Activated CD8-positive, alpha-beta memory T cell treated with anti-CD3 and anti-CD28 coated beads, Interleukin-2, amount 10 ng/mL, durations not matched to agents 7 days and 5 days (primary cell): Measurements from ENCODE around the gene HPCAL4. TPM values are rescaled to one million over a fixed set of nuclear protein-coding genes. Genes with fewer than 3 reads are reported as not detected.

Experiments
- ATAC-seq: fragments of 150-1000 bp; cut with Tn5 transposase; one replicate; pipeline ENCODE4 v1.10.0; 2021; ENCODE audit warnings: moderate library complexity
- CTCF ChIA-PET: fragments of 350-600 bp; sonication (Branson Sonifier 250); formaldehyde crosslinking; loops from one replicate; lab custom pipeline; 2021; ENCODE audit warnings: antibody characterized with exemption; lab: Charles Lee
- DNase-seq: peaks from one replicate; pipeline ENCODE4 v3.0.0-alpha.2; 2020
- H3K27ac Mint-ChIP-seq: one replicate; pipeline ENCODE4 v1.8.0; 2021; ENCODE audit warnings: mild to moderate bottlenecking, mixed read lengths
- H3K27me3 Mint-ChIP-seq: one replicate; pipeline ENCODE4 v1.8.0; 2021; ENCODE audit warnings: mixed read lengths
- H3K36me3 Mint-ChIP-seq: one replicate; pipeline ENCODE4 v1.8.0; 2021; ENCODE audit warnings: mild to moderate bottlenecking, mixed read lengths
- H3K4me1 Mint-ChIP-seq: one replicate; pipeline ENCODE4 v1.8.0; 2021; ENCODE audit warnings: mixed read lengths
- H3K4me3 Mint-ChIP-seq: one replicate; pipeline ENCODE4 v1.8.0; 2021; ENCODE audit warnings: mild to moderate bottlenecking, moderate library complexity, mixed read lengths
- H3K9me3 Mint-ChIP-seq: one replicate; pipeline ENCODE4 v1.8.0; 2022; ENCODE audit warnings: low read depth, mixed read lengths
- total RNA-seq, 2 experiments: library from RNA; stranded (reverse); gene quantifications; one replicate each; pipeline ENCODE4 v1.2.3, GENCODE V29; 2021

Gene HPCAL4
- total RNA-seq, 2 experiments from 2014 or later, result 0.18 to 0.30 TPM

- H3K9me3 Mint-ChIP-seq, result no peaks in the 10 kb centered on the region
- no peaks in the 10 kb centered on the region for H3K36me3 Mint-ChIP-seq
- ATAC-seq, result no peak
- no peak for DNase-seq
- H3K4me1 Mint-ChIP-seq, result peaks cover 2% of the 10 kb centered on the region
- H3K27me3 Mint-ChIP-seq, result peaks cover 66% of the 10 kb centered on the region
- H3K4me3 Mint-ChIP-seq, result no peak overlapping the region
- CTCF ChIA-PET, result interaction anchor here (1.0 to 3.7 kb wide), 3 partner anchors 25 to 116 kb away, joined by 3 to 24 read pairs (median 22); partner anchors contain the start of gene NT5C1A
- H3K27ac Mint-ChIP-seq, result no peak overlapping the region
Measured at GRCh38 chr1:39721664-39722063, 30.4 kb upstream of the HPCAL4 start.

- DNase-seq, result no peak
- H3K4me3 Mint-ChIP-seq, result no peak overlapping the region
- peak; percentile 67 for ATAC-seq
- CTCF ChIA-PET, result interaction anchor here (0.7 to 3.7 kb wide), 20 partner anchors 9 to 622 kb away, joined by 3 to 24 read pairs (median 4); partner anchors contain the start of genes NT5C1A, PABPC4 and PPIE
- H3K27me3 Mint-ChIP-seq, result peaks cover 63% of the 10 kb centered on the region
- no peaks in the 10 kb centered on the region for H3K4me1 Mint-ChIP-seq
- H3K27ac Mint-ChIP-seq, result no peak overlapping the region
- H3K9me3 Mint-ChIP-seq, result no peaks in the 10 kb centered on the region
- H3K36me3 Mint-ChIP-seq, result no peaks in the 10 kb centered on the region
Measured at GRCh38 chr1:39720094-39720999, 29.1 kb upstream of the HPCAL4 start.

GRCh38 chr1:39717809-39718208, 26.6 kb upstream of the HPCAL4 start:
- H3K27ac Mint-ChIP-seq, result no peak overlapping the region
- H3K4me1 Mint-ChIP-seq, result no peaks in the 10 kb centered on the region
- DNase-seq (no peak), ATAC-seq (no peak)
- CTCF ChIA-PET, result interaction anchor here (1.9 to 3.7 kb wide), 2 partner anchors 45 to 112 kb away, joined by 7 to 22 read pairs; partner anchors contain the start of gene NT5C1A
- no peak overlapping the region for H3K4me3 Mint-ChIP-seq
- H3K27me3 Mint-ChIP-seq, result peaks cover 66% of the 10 kb centered on the region
- H3K9me3 Mint-ChIP-seq, result no peaks in the 10 kb centered on the region
- no peaks in the 10 kb centered on the region for H3K36me3 Mint-ChIP-seq

GRCh38 chr1:39713557-39713956, 22.3 kb upstream of the HPCAL4 start:
- no peak for DNase-seq
- H3K9me3 Mint-ChIP-seq, result no peaks in the 10 kb centered on the region
- H3K4me1 Mint-ChIP-seq, result no peaks in the 10 kb centered on the region
- peaks cover 53% of the 10 kb centered on the region for H3K27me3 Mint-ChIP-seq
- no peak overlapping the region for H3K4me3 Mint-ChIP-seq
- no peaks in the 10 kb centered on the region for H3K36me3 Mint-ChIP-seq
- H3K27ac Mint-ChIP-seq, result no peak overlapping the region
- ATAC-seq, result no peak
- CTCF ChIA-PET, result interaction anchor here (0.8 kb wide), 1 partner anchor 107 kb away, joined by 3 read pairs; no protein-coding TSS in a partner anchor

GRCh38 chr1:39711966-39712340, 20.7 kb upstream of the HPCAL4 start:
- ATAC-seq (no peak), DNase-seq (no peak)
- Mint-ChIP-seq H3K27me3 (peaks cover 42% of the 10 kb centered on the region), H3K4me3 (no peak overlapping the region), H3K4me1 (no peaks in the 10 kb centered on the region), H3K36me3 (no peaks in the 10 kb centered on the region), H3K27ac (no peak overlapping the region), H3K9me3 (no peaks in the 10 kb centered on the region)
- CTCF ChIA-PET, result interaction anchor here (0.9 to 2.7 kb wide), 4 partner anchors 11 to 103 kb away, joined by 3 to 10 read pairs (median 7); partner anchors contain the start of gene NT5C1A

- no peak overlapping the region for H3K4me3 Mint-ChIP-seq
- H3K4me1 Mint-ChIP-seq, result no peaks in the 10 kb centered on the region
- DNase-seq, result no peak
- ATAC-seq, result no peak
- H3K9me3 Mint-ChIP-seq, result no peaks in the 10 kb centered on the region
- H3K27ac Mint-ChIP-seq, result no peak overlapping the region
- CTCF ChIA-PET, result interaction anchor here (1.5 to 2.7 kb wide), 4 partner anchors 11 to 102 kb away, joined by 4 to 10 read pairs (median 8); partner anchors contain the start of gene NT5C1A
- H3K36me3 Mint-ChIP-seq, result no peaks in the 10 kb centered on the region
- H3K27me3 Mint-ChIP-seq, result peaks cover 37% of the 10 kb centered on the region
Measured at GRCh38 chr1:39711104-39711965, 20.1 kb upstream of the HPCAL4 start.

- CTCF ChIA-PET, result interaction anchor here (1.2 kb wide), 1 partner anchor 49 kb away, joined by 3 read pairs; no protein-coding TSS in a partner anchor
- H3K4me1 Mint-ChIP-seq, result no peaks in the 10 kb centered on the region
- no peaks in the 10 kb centered on the region for H3K36me3 Mint-ChIP-seq
- no peak overlapping the region for H3K27ac Mint-ChIP-seq
- DNase-seq (no peak), ATAC-seq (no peak)
- H3K4me3 Mint-ChIP-seq, result no peak overlapping the region
- no peaks in the 10 kb centered on the region for H3K9me3 Mint-ChIP-seq
- peaks cover 16% of the 10 kb centered on the region for H3K27me3 Mint-ChIP-seq
Measured at GRCh38 chr1:39707506-39707905, 16.3 kb upstream of the HPCAL4 start.

GRCh38 chr1:39704757-39705156, 13.5 kb upstream of the HPCAL4 start:
- peaks cover 20% of the 10 kb centered on the region for H3K27me3 Mint-ChIP-seq
- CTCF ChIA-PET, result interaction anchor here (1.9 kb wide), 1 partner anchor 95 kb away, joined by 7 read pairs; no protein-coding TSS in a partner anchor
- H3K36me3 Mint-ChIP-seq, result no peaks in the 10 kb centered on the region
- ATAC-seq (no peak), DNase-seq (no peak)
- no peak overlapping the region for H3K4me3 Mint-ChIP-seq
- H3K9me3 Mint-ChIP-seq, result no peaks in the 10 kb centered on the region
- no peaks in the 10 kb centered on the region for H3K4me1 Mint-ChIP-seq
- no peak overlapping the region for H3K27ac Mint-ChIP-seq

- no peak overlapping the region for H3K4me3 Mint-ChIP-seq
- CTCF ChIA-PET, result interaction anchor here (0.8 to 3.4 kb wide), 7 partner anchors 9 to 98 kb away, joined by 3 to 14 read pairs (median 4); partner anchors contain the start of genes HPCAL4 and NT5C1A
- H3K36me3 Mint-ChIP-seq, result no peaks in the 10 kb centered on the region
- H3K27ac Mint-ChIP-seq, result no peak overlapping the region
- H3K4me1 Mint-ChIP-seq, result no peaks in the 10 kb centered on the region
- ATAC-seq, result no peak
- H3K9me3 Mint-ChIP-seq, result no peaks in the 10 kb centered on the region
- peak; percentile 18 for DNase-seq
- H3K27me3 Mint-ChIP-seq, result peaks cover 33% of the 10 kb centered on the region
Measured at GRCh38 chr1:39701049-39701439, 9.8 kb upstream of the HPCAL4 start.

- no peak for ATAC-seq
- no peaks in the 10 kb centered on the region for H3K9me3 Mint-ChIP-seq
- H3K4me3 Mint-ChIP-seq, result no peak overlapping the region
- H3K36me3 Mint-ChIP-seq, result no peaks in the 10 kb centered on the region
- H3K27me3 Mint-ChIP-seq, result peaks cover 36% of the 10 kb centered on the region
- CTCF ChIA-PET, result interaction anchor here (0.8 to 3.4 kb wide), 5 partner anchors 8 to 99 kb away, joined by 3 to 14 read pairs (median 10); partner anchors contain the start of gene HPCAL4
- no peak overlapping the region for H3K27ac Mint-ChIP-seq
- DNase-seq, result peak; percentile 30
- H3K4me1 Mint-ChIP-seq, result no peaks in the 10 kb centered on the region
Measured at GRCh38 chr1:39700348-39700747, 9.1 kb upstream of the HPCAL4 start.

GRCh38 chr1:39699419-39699818, 8.2 kb upstream of the HPCAL4 start:
- Mint-ChIP-seq H3K27me3 (peaks cover 45% of the 10 kb centered on the region), H3K4me3 (no peak overlapping the region), H3K36me3 (no peaks in the 10 kb centered on the region), H3K27ac (no peak overlapping the region), H3K9me3 (no peaks in the 10 kb centered on the region), H3K4me1 (no peaks in the 10 kb centered on the region)
- DNase-seq (no peak), ATAC-seq (no peak)
- CTCF ChIA-PET, result interaction anchor here (1.2 to 3.4 kb wide), 2 partner anchors 12 to 41 kb away, joined by 3 to 10 read pairs; no protein-coding TSS in a partner anchor

- no peaks in the 10 kb centered on the region for H3K4me1 Mint-ChIP-seq
- DNase-seq (peak; percentile 15), ATAC-seq (no peak)
- no peaks in the 10 kb centered on the region for H3K9me3 Mint-ChIP-seq
- CTCF ChIA-PET, result interaction anchor here (1.2 kb wide), 1 partner anchor 40 kb away, joined by 3 read pairs; no protein-coding TSS in a partner anchor
- H3K27ac Mint-ChIP-seq, result no peak overlapping the region
- H3K4me3 Mint-ChIP-seq, result no peak overlapping the region
- peaks cover 49% of the 10 kb centered on the region for H3K27me3 Mint-ChIP-seq
- H3K36me3 Mint-ChIP-seq, result no peaks in the 10 kb centered on the region
Measured at GRCh38 chr1:39698568-39698967, 7.3 kb upstream of the HPCAL4 start.
